ENCODE results near the gene MAML3.

MAML3 gene

GRCh38 chr4:139770361-139770760 is 383.6 kb downstream of the MAML3 start:
- no peak for DNase-seq (ENCODE audit: low read depth)
- no peak overlapping the region for H3K4me3 ChIP-seq (ENCODE audit: low read depth, low read length)
- TF ChIP-seq POLR2A (IDR thresholded peaks at IDR 0.05; ENCODE audit: extremely low read depth, insufficient read length): no peak
- TF ChIP-seq MYC (IDR thresholded peaks at IDR 0.05; ENCODE audit: low read depth, low read length): no peak
- no peak for TF ChIP-seq CTCF (IDR thresholded peaks at IDR 0.05; ENCODE audit: low read depth, low read length)
- no peak for TF ChIP-seq MAX (IDR thresholded peaks at IDR 0.05; ENCODE audit: low read depth, low read length)

- H3K4me3 ChIP-seq (ENCODE audit: low read depth, low read length): no peak overlapping the region
- TF ChIP-seq CTCF (IDR thresholded peaks at IDR 0.05; ENCODE audit: low read depth, low read length) (no peak), MAX (IDR thresholded peaks at IDR 0.05; ENCODE audit: low read depth, low read length) (no peak), MYC (IDR thresholded peaks at IDR 0.05; ENCODE audit: low read depth, low read length) (no peak), POLR2A (IDR thresholded peaks at IDR 0.05; ENCODE audit: extremely low read depth, insufficient read length) (no peak)
- no peak for DNase-seq (ENCODE audit: low read depth)
These were observed 384.6 kb downstream of the MAML3 start for GRCh38 chr4:139769364-139769763.

- DNase-seq (ENCODE audit: low read depth): peak; percentile 13
- no peak for TF ChIP-seq MAX (IDR thresholded peaks at IDR 0.05; ENCODE audit: low read depth, low read length)
- no peak for TF ChIP-seq CTCF (IDR thresholded peaks at IDR 0.05; ENCODE audit: low read depth, low read length)
- TF ChIP-seq MYC (IDR thresholded peaks at IDR 0.05; ENCODE audit: low read depth, low read length): no peak
- TF ChIP-seq POLR2A (IDR thresholded peaks at IDR 0.05; ENCODE audit: extremely low read depth, insufficient read length): no peak
- no peak overlapping the region for H3K4me3 ChIP-seq (ENCODE audit: low read depth, low read length)
These were observed 385.1 kb downstream of the MAML3 start for GRCh38 chr4:139768896-139769295.

- H3K4me3 ChIP-seq (ENCODE audit: low read depth, low read length): no peak overlapping the region
- no peak for TF ChIP-seq MAX (IDR thresholded peaks at IDR 0.05; ENCODE audit: low read depth, low read length)
- TF ChIP-seq CTCF (IDR thresholded peaks at IDR 0.05; ENCODE audit: low read depth, low read length): no peak
- no peak for TF ChIP-seq MYC (IDR thresholded peaks at IDR 0.05; ENCODE audit: low read depth, low read length)
- TF ChIP-seq POLR2A (IDR thresholded peaks at IDR 0.05; ENCODE audit: extremely low read depth, insufficient read length): no peak
- no peak for DNase-seq (ENCODE audit: low read depth)
These were observed 385.6 kb downstream of the MAML3 start for GRCh38 chr4:139768366-139768765.

- no peak overlapping the region for H3K4me3 ChIP-seq (ENCODE audit: low read depth, low read length)
- no peak for TF ChIP-seq CTCF (IDR thresholded peaks at IDR 0.05; ENCODE audit: low read depth, low read length)
- no peak for TF ChIP-seq MAX (IDR thresholded peaks at IDR 0.05; ENCODE audit: low read depth, low read length)
- no peak for TF ChIP-seq POLR2A (IDR thresholded peaks at IDR 0.05; ENCODE audit: extremely low read depth, insufficient read length)
- TF ChIP-seq MYC (IDR thresholded peaks at IDR 0.05; ENCODE audit: low read depth, low read length): no peak
- no peak for DNase-seq (ENCODE audit: low read depth)
These were observed 386.4 kb downstream of the MAML3 start for GRCh38 chr4:139767585-139767984.

GRCh38 chr4:139767168-139767567 is 386.8 kb downstream of the MAML3 start:
- no peak overlapping the region for H3K4me3 ChIP-seq (ENCODE audit: low read depth, low read length)
- TF ChIP-seq POLR2A (IDR thresholded peaks at IDR 0.05; ENCODE audit: extremely low read depth, insufficient read length): no peak
- TF ChIP-seq MYC (IDR thresholded peaks at IDR 0.05; ENCODE audit: low read depth, low read length): no peak
- TF ChIP-seq MAX (IDR thresholded peaks at IDR 0.05; ENCODE audit: low read depth, low read length): no peak
- TF ChIP-seq CTCF (IDR thresholded peaks at IDR 0.05; ENCODE audit: low read depth, low read length): no peak
- peak; percentile 11 for DNase-seq (ENCODE audit: low read depth)

All from NB4 (cell line).